Brain microvascular endothelial cell (primary cell): ENCODE measurements around the gene CDH23.

Experiments used
- DNase-seq: peaks from one replicate; pipeline ENCODE4 v3.0.0-alpha.2; 2020
- H3K27ac ChIP-seq: fragments of 250-450 bp; sonication (Bioruptor Pico); 2 replicates; pipeline ENCODE4 v1.5.1; 2020; ENCODE audit warnings: mild to moderate bottlenecking, moderate library complexity
- H3K27me3 ChIP-seq: fragments of 250-450 bp; sonication (Bioruptor Pico); replicated peaks from 2 replicates; pipeline ENCODE4 v1.5.1; 2020; ENCODE audit warnings: mild to moderate bottlenecking
- H3K36me3 ChIP-seq: fragments of 250-450 bp; sonication (Bioruptor Pico); replicated peaks from 2 replicates; pipeline ENCODE4 v1.5.1; 2020; ENCODE audit warnings: mild to moderate bottlenecking
- H3K4me3 ChIP-seq: 2 replicates; pipeline ENCODE4 v1.5.1; 2011; ENCODE audit warnings: low read depth, mild to moderate bottlenecking, control low read depth, low read length, moderate library complexity
- CTCF ChIP-seq: IDR thresholded peaks from 2 replicates; pipeline ENCODE4 v1.5.1; 2011; ENCODE audit warnings: low read depth, mild to moderate bottlenecking, moderate library complexity, low read length, control low read depth, inconsistent platforms; ENCODE audit errors: missing control alignments
- in situ Hi-C: cut with HindIII; loops from 2 replicates; pipeline ENCODE4 v1.10.0; 2017; ENCODE audit warnings: low sequenced_read_pairs, low pct_ligation_motif_present

The CDH23 gene

GRCh38 chr10:71696628-71697326 lies 300.1 kb downstream of the CDH23 start:
- H3K27ac ChIP-seq = no peak overlapping the region
- in situ Hi-C loops = no loop called here

GRCh38 chr10:71697938-71698709 lies 301.4 kb downstream of the CDH23 start:
- DNase-seq = no peak
- TF ChIP-seq CTCF = no peak
- in situ Hi-C loops = no loop called here
- Histone ChIP-seq H3K27me3 (peaks cover 6% of the 10 kb centered on the region), H3K4me3 (no peak overlapping the region), H3K36me3 (no peaks in the 10 kb centered on the region), H3K27ac (no peak overlapping the region)

More at GRCh38 chr10:71696628-71697326, 300.1 kb downstream of the CDH23 start:
- no peaks in the 10 kb centered on the region for H3K36me3 ChIP-seq
- peak; percentile 19 for DNase-seq
- H3K4me3 ChIP-seq = no peak overlapping the region
- TF ChIP-seq CTCF = peak; percentile 97
- H3K27me3 ChIP-seq = peaks cover 6% of the 10 kb centered on the region

- Histone ChIP-seq H3K27ac (no peak overlapping the region), H3K4me3 (no peak overlapping the region), H3K27me3 (peaks cover 7% of the 10 kb centered on the region), H3K36me3 (no peaks in the 10 kb centered on the region)
- in situ Hi-C loops = no loop called here
- DNase-seq = no peak
- TF ChIP-seq CTCF = no peak
Measured at GRCh38 chr10:71698737-71699136, 302.0 kb downstream of the CDH23 start.

- Histone ChIP-seq H3K27me3 (peaks cover 8% of the 10 kb centered on the region), H3K4me3 (no peak overlapping the region), H3K27ac (no peak overlapping the region), H3K36me3 (no peaks in the 10 kb centered on the region)
- no peak for TF ChIP-seq CTCF
- in situ Hi-C loops = no loop called here
- no peak for DNase-seq
Measured at GRCh38 chr10:71700731-71701368, 304.1 kb downstream of the CDH23 start.

- no peak for TF ChIP-seq CTCF
- in situ Hi-C loops = no loop called here
- H3K27ac ChIP-seq = no peak overlapping the region
- no peak overlapping the region for H3K4me3 ChIP-seq
- peaks cover 8% of the 10 kb centered on the region for H3K27me3 ChIP-seq
- no peak for DNase-seq
- H3K36me3 ChIP-seq = no peaks in the 10 kb centered on the region
Measured at GRCh38 chr10:71701496-71702132, 304.9 kb downstream of the CDH23 start.
